Osteoblast (primary cell): ENCODE data around the gene REG3A. TPM values are rescaled to one million over a fixed set of nuclear protein-coding genes. Genes with fewer than 3 reads are reported as not detected.

Experiments
- DNase-seq: peaks from one replicate; pipeline ENCODE4 v3.0.0; 2011; ENCODE audit warnings: low spot score, mixed read lengths; ENCODE audit not compliant: insufficient read length; ENCODE audit errors: missing footprints
- H2AFZ ChIP-seq: 2 replicates; pipeline ENCODE4 v1.6.0; 2011; ENCODE audit warnings: mild to moderate bottlenecking, low read length
- H3K27ac ChIP-seq: 2 replicates; pipeline ENCODE4 v1.5.1; 2011; ENCODE audit warnings: mild to moderate bottlenecking, low read depth, low read length, moderate library complexity
- H3K27me3 ChIP-seq: 2 replicates; pipeline ENCODE4 v1.6.0; 2012; ENCODE audit warnings: mild to moderate bottlenecking, control low read depth, inconsistent platforms, low read length, moderate library complexity; ENCODE audit not compliant: insufficient read depth
- H3K36me3 ChIP-seq: 2 replicates; pipeline ENCODE4 v1.5.1; 2011; ENCODE audit warnings: mild to moderate bottlenecking, low read length, control low read depth, moderate library complexity; ENCODE audit not compliant: insufficient read depth
- H3K4me1 ChIP-seq: 2 replicates; pipeline ENCODE4 v1.5.1; 2011; ENCODE audit warnings: mild to moderate bottlenecking, low read length, control low read depth, moderate library complexity; ENCODE audit not compliant: insufficient read depth
- H3K4me2 ChIP-seq: 2 replicates; pipeline ENCODE4 v1.6.0; 2011; ENCODE audit warnings: mild to moderate bottlenecking, low read length; ENCODE audit not compliant: insufficient read depth
- H3K4me3 ChIP-seq: fragments of 200-600 bp; sonication (generic); 3 replicates; pipeline ENCODE4 v1.5.1; 2012; ENCODE audit warnings: mild to moderate bottlenecking, low read length, inconsistent platforms; ENCODE audit not compliant: insufficient read depth
- H3K79me2 ChIP-seq: 2 replicates; pipeline ENCODE4 v1.6.0; 2012; ENCODE audit warnings: mild to moderate bottlenecking, low read length, control low read depth, inconsistent platforms; ENCODE audit not compliant: insufficient read depth
- H3K9me3 ChIP-seq: 2 replicates; pipeline ENCODE4 v1.5.1; 2011; ENCODE audit warnings: low read depth, low read length, control low read depth
- H4K20me1 ChIP-seq: 2 replicates; pipeline ENCODE4 v1.6.0; 2012; ENCODE audit warnings: mild to moderate bottlenecking, low read length, control low read depth; ENCODE audit not compliant: insufficient read depth
- total RNA-seq: library from RNA; depleted of rRNA; stranded (reverse); fragments of >200 nt; gene quantifications from 2 replicates; pipeline ENCODE4 v1.2.3, GENCODE V29; 2012
- TF ChIP-seq, protein P1 (sequence below): IDR thresholded peaks from 2 replicates; pipeline ENCODE4 v1.5.1; 2011; ENCODE audit warnings: mild to moderate bottlenecking, low read depth, low read length, moderate library complexity; ENCODE audit errors: extremely low read depth

REG3A gene
- not detected in 2 replicates for total RNA-seq

DNA sequence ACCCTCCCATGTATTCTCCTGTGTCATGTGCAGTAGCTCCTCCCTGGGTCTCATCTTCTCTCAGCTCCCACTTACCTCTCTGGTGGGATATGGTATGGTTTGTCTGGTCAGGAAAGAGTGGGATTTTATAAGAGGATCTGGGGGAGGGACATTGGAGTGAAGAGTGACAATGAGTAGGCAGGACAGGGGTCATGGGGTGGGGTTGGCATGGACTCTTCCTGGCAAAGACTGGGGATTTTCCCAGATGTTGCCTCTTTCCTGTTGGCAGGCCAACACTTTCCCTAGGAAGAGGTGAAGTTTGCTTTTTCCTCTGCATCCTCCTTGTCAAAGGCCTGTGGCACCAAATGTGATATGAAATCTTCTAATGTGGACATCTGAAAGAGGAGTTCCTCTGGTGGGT is at the start of gene REG3A:
TSS of gene REG3A (minus strand) at position 101 of the 400 bp plus-strand sequence. CDS start 348 bp downstream, outside the sequence.
- H3K4me1 ChIP-seq = no peaks in the 10 kb centered on the region
- H4K20me1 ChIP-seq = no peaks in the 10 kb centered on the region
- DNase-seq = no peak
- no peaks in the 10 kb centered on the region for H3K27me3 ChIP-seq
- no peaks in the 10 kb centered on the region for H3K9me3 ChIP-seq
- H3K27ac ChIP-seq = no peak within 1 kb of the TSS
- H3K4me3 ChIP-seq = no peak within 1 kb of the TSS
- H3K4me2 ChIP-seq = no peak within 1 kb of the TSS
- no peak within 1 kb of the TSS for H2AFZ ChIP-seq
- TF ChIP-seq, protein P1, sequence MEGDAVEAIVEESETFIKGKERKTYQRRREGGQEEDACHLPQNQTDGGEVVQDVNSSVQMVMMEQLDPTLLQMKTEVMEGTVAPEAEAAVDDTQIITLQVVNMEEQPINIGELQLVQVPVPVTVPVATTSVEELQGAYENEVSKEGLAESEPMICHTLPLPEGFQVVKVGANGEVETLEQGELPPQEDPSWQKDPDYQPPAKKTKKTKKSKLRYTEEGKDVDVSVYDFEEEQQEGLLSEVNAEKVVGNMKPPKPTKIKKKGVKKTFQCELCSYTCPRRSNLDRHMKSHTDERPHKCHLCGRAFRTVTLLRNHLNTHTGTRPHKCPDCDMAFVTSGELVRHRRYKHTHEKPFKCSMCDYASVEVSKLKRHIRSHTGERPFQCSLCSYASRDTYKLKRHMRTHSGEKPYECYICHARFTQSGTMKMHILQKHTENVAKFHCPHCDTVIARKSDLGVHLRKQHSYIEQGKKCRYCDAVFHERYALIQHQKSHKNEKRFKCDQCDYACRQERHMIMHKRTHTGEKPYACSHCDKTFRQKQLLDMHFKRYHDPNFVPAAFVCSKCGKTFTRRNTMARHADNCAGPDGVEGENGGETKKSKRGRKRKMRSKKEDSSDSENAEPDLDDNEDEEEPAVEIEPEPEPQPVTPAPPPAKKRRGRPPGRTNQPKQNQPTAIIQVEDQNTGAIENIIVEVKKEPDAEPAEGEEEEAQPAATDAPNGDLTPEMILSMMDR = no peak
- no peaks in the 10 kb centered on the region for H3K79me2 ChIP-seq
- H3K36me3 ChIP-seq = no peaks in the 10 kb centered on the region

DNA sequence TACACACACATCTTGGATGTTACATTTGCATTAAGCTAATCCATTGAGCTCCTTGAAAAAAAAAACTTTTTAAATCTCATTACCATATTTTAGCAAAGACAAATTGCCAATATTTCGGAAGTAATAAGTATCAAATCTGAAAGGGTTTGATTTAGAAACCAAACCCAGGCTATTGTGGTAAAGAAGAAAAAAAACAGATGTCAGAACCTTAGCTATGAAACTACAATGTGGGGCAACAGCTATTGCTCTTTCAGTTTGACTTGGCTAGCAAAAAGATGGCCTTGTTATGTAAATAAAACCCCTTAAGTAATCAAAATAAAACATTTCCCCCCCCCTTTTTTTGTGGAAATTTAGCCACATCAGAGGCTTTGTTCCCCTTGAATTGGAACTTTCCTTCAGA is 41.2 kb upstream of the REG3A start:
- TF ChIP-seq, protein P1 = no peak
- no peaks in the 10 kb centered on the region for H3K9me3 ChIP-seq
- H3K4me1 ChIP-seq = no peaks in the 10 kb centered on the region
- H2AFZ ChIP-seq = no peak overlapping the region
- H3K79me2 ChIP-seq = no peaks in the 10 kb centered on the region
- DNase-seq = no peak
- H4K20me1 ChIP-seq = no peaks in the 10 kb centered on the region
- no peak overlapping the region for H3K27ac ChIP-seq
- no peak overlapping the region for H3K4me3 ChIP-seq
- H3K4me2 ChIP-seq = no peak overlapping the region
- no peaks in the 10 kb centered on the region for H3K27me3 ChIP-seq
- no peaks in the 10 kb centered on the region for H3K36me3 ChIP-seq

DNA sequence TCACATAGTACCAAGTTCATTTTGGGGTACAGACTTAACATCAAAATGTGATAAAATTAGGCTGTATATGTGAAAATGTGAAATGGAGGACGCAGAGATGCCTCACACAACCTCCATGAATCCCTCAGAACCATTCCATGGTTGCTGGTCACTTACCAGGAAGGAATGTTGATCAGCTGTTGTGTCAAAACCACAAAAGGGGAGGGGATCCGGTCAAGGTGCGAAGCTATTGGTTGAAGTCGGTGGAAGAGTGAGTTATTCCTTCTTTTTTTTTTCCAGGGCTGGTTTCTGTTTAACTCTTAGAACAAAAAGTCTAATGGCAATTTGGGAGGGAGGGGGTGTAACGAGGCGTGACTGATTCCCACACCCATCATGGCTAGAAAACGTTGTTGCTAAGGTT is 32.3 kb upstream of the REG3A start:
- Histone ChIP-seq H3K36me3 (no peaks in the 10 kb centered on the region), H3K4me1 (no peaks in the 10 kb centered on the region), H3K9me3 (no peaks in the 10 kb centered on the region), H4K20me1 (no peaks in the 10 kb centered on the region), H3K4me3 (no peak overlapping the region), H3K4me2 (no peak overlapping the region), H2AFZ (no peak overlapping the region), H3K79me2 (no peaks in the 10 kb centered on the region), H3K27ac (no peak overlapping the region), H3K27me3 (no peaks in the 10 kb centered on the region)
- TF ChIP-seq, protein P1 = no peak
- DNase-seq = no peak

DNA sequence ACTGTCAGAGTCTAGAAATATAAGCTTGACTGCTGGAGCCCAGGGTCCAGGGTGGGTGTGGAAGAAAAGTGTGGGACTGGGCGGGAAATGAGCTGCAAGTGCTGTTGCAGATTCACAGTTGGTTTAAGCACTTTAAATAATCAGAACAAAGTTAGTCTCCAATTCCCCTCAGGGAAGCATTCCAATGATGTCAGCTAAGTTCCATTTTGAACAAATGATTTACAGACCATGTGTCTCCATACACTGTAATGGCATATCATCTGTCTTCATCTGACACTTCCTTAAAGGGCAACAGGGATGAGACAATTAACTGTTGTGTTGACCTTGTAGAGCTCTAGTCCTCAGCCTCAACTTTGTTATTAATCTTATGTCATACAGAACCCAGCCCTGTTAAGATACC is 31.5 kb upstream of the REG3A start:
- TF ChIP-seq, protein P1 = no peak
- no peaks in the 10 kb centered on the region for H3K4me1 ChIP-seq
- H3K79me2 ChIP-seq = no peaks in the 10 kb centered on the region
- no peak overlapping the region for H3K4me3 ChIP-seq
- H4K20me1 ChIP-seq = no peaks in the 10 kb centered on the region
- DNase-seq = no peak
- H2AFZ ChIP-seq = no peak overlapping the region
- H3K4me2 ChIP-seq = no peak overlapping the region
- H3K27me3 ChIP-seq = no peaks in the 10 kb centered on the region
- H3K27ac ChIP-seq = no peak overlapping the region
- H3K36me3 ChIP-seq = no peaks in the 10 kb centered on the region
- H3K9me3 ChIP-seq = no peaks in the 10 kb centered on the region
